NT2/D1 (cell line): ENCODE measurements around the gene ZNF277.

Experiments
- SUZ12 ChIP-seq: IDR thresholded peaks from 2 replicates; pipeline ENCODE4 v1.6.1; 2011; ENCODE audit not compliant: insufficient read length, insufficient read depth; ENCODE audit errors: extremely low read depth
- YY1 ChIP-seq: IDR thresholded peaks from 2 replicates; pipeline ENCODE4 v1.6.1; 2011; ENCODE audit not compliant: insufficient read length, insufficient read depth

- no peak for TF ChIP-seq YY1
- no peak for TF ChIP-seq SUZ12
Observed at GRCh38 chr7:112283382-112283910, 77.0 kb downstream of the ZNF277 start.
